Measurements from ENCODE around the gene WSCD2.

GRCh38 chr12:108141600-108142130, 12.6 kb downstream of the WSCD2 start:
- TF ChIP-seq CTCF (conservative IDR thresholded peaks at IDR 0.05; ENCODE audit: low read length) (no peak), EZH2phosphoT487 (IDR thresholded peaks at IDR 0.05; ENCODE audit: borderline replicate concordance, low read depth, low read length) (no peak)
